ENCODE results near the gene NDUFAF3.
"Not testable (repeated sequence)": the region's sequence is repeated elsewhere in the genome, so short reads cannot be mapped to it uniquely, and the experiment has no call there.

The NDUFAF3 gene

GRCh38 chr3:49001155-49001554 lies 20.8 kb upstream of the NDUFAF3 start:
- FAIRE-seq = no peak

DNA sequence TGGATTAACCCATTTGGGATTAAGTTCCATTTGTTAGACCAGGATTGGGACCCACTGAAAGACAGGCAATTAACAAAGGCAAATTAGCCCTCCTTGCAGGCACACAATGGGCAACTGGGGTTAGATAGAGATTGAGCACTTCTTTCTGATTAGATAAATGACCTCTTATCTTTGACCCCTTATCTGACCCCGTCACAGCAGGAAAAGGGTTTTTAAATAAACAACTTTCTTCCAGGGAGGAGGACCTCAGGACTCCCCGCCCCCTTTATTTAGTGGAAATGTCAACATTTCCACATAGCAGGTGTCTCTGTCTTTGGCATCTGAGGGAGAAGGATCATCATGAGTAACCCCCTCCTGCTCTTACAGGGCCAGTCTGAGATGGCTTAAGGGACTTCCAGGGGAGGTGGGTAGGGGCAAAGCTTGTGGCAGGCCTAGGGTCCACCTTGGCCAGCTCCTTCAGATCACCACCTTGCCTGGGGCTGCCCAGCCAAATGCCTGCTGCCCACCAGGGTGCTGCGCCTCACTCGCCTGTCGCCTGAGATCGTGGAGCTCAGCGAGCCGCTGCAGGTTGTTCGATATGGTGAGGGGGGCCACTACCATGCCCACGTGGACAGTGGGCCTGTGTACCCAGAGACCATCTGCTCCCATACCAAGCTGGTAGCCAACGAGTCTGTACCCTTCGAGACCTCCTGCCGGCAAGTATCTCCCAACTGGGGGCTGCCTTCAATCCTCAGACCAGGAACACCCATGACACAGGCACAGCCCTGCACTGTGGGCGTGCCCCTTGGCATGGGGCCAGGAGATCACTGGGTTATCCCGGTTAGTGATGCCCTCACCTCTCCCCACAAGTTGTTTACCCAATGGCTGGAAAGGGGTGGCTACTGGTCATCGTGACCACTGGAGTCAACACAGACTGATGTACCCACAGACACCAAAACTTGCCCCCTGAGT lies 17.3 kb upstream of the NDUFAF3 start:
- FAIRE-seq = no peak

DNA sequence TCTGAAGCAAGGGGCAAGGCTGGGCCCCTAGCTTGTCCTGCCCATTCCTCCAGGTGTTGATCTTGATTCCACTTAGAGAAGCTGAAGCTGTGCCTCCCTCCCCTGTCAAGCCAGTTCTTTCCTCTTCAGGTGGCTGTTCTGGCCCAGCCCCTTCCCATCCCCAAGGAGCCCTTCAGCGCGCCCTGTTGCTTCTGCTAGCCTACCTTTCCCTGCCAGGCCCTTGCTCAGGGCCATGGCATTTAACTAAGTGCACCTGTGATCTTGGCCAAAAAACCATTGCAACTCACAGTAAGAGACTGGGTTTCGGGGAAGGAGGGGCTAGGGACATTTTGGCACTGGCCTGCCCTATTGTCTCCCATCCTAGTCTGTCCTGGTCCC lies 16.6 kb upstream of the NDUFAF3 start:
- FAIRE-seq = no peak

DNA sequence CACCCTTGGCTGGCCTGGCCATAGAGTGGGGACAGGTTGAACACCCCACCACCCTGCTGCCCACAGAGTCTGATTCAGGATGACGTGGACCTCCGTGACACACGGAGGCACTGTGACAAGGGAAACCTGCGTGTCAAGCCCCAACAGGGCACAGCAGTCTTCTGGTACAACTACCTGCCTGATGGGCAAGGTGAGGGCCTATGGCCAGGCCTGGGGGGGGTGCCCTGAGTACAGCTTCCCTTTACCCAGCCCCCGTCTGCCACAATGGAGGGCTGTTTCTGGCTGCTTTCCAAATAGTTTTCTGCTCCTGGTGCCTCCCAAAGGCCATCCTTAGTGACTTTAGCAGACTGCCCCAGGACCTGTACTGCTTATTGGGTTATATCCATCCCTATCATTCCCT lies 15.9 kb upstream of the NDUFAF3 start:
- FAIRE-seq = no peak

GRCh38 chr3:49006408-49007067 lies 15.4 kb upstream of the NDUFAF3 start:
- no peak for FAIRE-seq

DNA sequence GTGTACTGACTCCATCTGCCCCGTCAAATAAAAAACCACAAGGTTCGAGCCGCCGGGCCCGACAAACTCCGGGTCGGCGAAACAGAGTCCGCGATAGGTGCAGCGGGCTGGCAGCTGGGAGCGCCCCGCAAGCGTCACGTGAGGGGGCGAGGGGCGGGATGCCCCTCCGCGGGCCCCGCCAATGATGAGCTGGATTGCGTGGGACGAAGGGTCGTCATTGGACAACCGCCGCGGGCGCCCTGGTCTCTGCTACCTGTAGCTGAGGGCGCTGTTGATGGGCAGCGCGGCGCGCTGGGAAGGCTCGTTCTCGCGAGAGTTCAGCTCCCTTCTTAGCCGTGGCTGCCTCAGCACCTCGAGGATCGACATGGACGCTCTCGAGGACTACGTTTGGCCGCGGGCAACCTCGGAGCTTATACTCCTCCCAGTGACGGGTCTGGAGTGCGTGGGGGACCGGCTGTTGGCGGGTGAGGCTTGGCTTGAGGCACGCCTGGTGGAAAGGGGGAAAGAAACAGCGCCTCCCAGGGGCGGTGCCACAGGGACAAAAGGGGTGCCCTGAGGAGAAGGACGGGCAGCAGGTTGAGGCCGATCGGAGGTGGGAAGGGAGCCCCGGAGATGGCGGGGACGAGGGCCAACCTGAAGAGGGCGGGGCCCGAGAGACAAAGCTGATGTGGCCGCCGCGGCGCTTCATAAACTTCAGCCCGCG lies 14.7 kb upstream of the NDUFAF3 start, which contains the start of gene WDR6:
Gene WDR6 (plus strand): TSS at position 324 of the 703 bp plus-strand sequence. CDS start 41 bp downstream, at position 365.
- FAIRE-seq = peak; percentile 95

DNA sequence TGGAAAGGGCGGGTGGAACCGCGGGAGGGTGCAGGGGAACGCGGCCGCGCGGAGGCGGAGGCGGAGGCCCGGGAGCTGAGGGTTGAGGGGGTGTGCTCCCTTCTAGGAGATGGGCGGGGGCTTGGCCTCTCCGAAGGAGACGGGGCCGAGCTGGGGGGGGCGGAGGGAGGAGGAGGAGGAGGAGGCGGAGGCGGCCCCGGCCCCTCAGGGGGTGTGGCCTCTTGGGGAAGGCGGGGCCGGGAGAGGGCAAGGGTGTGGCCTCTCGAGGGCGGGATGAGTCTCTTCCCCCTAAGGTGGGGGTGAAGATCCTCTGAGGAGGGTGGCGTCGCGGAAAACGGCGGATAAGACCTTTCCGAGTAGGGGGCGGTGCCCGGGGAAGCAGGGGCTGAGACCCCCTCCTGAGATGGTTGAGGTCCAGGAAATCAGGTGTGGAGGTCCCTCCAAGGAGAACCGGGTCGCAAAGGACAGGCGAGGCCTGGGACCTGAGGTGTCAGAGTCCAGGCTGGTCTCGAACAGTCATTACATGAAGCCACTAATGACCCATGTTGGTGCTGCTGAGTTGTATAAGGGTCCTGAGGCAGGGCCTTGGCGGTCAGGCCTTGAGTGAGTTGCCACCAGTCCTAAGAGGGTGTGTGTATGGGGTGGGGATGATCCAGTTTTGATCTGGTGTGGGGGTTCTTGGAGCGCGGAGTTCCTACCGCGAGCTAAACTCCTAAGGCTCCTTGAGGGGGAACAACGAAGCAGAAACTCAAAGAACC lies 14.0 kb upstream of the NDUFAF3 start:
- FAIRE-seq = no peak

DNA sequence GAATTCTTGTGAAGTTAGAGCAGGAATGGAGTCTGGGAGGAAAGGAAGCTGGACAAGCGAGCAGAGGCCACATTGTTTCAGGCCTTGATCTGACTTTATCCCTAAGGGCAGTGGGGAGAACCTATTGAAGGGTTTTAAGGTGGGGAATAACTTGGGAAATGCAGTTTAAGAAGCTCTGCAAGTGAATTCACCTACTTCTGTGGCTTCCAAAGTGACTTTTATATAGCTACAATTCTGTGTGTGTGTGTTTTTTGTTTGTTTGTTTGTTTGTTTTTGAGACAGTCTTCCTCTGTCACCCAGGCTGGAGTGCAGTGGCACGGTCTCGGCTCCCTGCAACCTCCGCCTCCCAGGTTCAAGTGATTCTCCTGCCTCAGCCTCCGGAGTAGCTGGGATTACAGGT lies 13.3 kb upstream of the NDUFAF3 start:
- FAIRE-seq = not testable (repeated sequence)

- no peak for FAIRE-seq
These were observed 12.5 kb upstream of the NDUFAF3 start for GRCh38 chr3:49009396-49009795.

DNA sequence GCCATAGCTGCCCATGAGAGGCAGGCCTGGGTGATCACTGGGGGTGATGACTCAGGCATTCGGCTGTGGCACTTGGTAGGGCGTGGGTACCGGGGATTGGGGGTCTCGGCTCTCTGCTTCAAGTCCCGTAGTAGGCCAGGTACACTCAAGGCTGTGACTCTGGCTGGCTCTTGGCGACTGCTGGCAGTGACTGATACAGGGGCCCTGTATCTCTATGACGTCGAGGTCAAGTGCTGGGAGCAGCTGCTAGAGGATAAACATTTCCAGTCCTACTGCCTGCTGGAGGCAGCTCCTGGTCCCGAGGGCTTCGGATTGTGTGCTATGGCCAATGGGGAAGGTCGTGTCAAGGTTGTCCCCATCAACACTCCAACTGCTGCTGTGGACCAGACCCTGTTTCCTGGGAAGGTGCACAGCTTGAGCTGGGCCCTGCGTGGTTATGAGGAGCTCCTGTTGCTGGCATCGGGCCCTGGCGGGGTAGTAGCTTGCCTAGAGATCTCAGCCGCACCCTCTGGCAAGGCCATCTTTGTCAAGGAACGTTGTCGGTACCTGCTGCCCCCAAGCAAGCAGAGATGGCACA lies 9.4 kb upstream of the NDUFAF3 start:
- no peak for FAIRE-seq

GRCh38 chr3:49013113-49013737 lies 8.7 kb upstream of the NDUFAF3 start:
- no peak for FAIRE-seq

- no peak for FAIRE-seq
These were observed 7.9 kb upstream of the NDUFAF3 start for GRCh38 chr3:49013738-49014660.

DNA sequence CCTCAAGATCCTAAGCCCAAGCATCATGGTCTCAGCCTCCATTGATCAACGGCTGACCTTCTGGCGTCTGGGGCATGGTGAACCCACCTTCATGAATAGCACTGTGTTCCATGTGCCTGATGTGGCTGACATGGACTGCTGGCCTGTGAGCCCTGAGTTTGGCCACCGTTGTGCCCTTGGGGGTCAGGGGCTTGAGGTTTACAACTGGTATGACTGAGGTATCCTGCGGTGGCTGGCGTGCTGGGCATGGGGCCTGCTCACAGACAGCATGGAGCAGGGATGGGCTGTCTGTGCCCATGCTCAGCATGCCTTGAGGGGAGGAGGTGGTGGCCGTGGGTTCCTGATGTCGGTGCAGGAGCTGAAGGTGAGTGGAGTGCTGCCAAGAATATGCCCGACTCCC lies 6.8 kb upstream of the NDUFAF3 start:
- FAIRE-seq = no peak

GRCh38 chr3:49015765-49016164 lies 6.2 kb upstream of the NDUFAF3 start:
- no peak for FAIRE-seq

DNA sequence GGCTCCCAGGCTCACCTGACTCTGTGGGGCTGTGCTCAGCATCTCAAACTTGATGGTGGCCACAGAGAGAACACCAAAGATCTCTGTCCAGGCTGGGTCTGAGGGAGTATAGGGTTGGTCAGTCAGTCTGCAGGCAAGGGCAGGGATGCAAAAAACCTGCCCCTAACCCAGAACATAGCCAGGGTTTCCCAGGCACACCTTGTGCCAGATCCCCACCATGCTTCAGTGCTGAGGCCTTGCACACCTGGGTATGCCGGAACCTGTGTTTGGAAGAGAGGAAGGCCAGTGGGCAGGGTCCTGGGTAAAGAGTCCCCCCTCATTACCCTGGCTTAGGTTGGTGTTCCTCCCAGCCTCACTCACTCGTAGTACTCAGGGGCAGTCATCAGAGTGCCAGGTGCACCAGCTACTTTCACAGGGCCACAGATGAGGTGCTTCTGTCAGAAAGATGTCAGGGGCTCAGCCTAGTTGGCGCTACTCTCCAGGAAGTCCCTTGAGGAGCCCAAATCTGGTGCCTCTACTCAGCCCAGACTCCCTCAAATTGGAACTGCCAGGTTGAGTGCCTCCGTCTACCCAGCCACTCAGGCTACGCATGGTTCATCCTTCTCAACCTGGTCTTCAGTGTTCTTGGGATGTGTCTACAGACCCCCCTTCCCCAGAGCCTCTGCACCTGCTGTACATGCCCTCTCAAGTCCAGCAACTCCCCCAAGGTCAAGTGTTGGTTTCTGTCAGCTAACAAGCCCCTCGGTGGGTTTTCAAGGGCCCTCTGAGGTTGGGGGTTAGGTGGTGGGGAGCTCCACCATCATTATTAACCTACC lies 5.3 kb upstream of the NDUFAF3 start:
- FAIRE-seq = no peak

DNA sequence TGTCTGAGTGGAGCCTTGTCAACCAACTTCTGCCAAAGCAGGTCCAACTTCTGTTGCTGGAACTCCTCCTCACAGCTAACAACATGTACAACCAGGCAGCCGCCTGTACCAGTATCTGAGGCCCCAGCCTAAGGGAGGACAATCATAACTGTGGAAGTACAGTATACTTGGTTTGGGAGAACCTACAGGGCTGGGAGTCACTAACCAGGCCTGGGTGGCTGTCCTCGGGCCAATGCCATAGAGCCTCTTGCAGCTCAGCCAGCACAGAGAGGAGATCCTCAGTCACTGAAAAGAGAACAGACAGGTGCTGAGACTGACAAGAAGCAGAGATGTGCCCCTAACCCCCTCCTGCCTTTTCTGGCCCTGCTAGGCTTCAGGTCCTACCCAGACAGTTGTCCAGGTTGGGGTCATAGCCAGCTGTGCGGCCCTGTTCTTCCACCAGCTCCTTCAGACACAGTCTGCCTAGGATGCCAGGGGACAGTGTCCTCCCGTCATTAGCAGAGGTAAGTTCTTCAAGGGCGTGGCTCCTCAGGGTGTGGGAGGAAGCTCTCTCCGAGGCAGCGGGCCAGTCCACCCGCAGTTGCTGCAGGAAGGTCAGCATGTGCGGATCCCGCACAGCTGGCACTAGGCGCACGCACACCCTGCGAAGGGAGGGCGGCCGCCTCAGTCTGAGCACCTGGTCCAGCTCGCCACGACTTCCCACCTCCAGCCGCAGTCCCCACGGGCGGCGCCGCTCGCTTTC lies 4.5 kb upstream of the NDUFAF3 start:
- no peak for FAIRE-seq

GRCh38 chr3:49017971-49018706 lies 3.8 kb upstream of the NDUFAF3 start, which contains the start of gene DALRD3:
Gene DALRD3, minus strand, starts transcription at chr3:49018580. Its CDS starts 16 bp downstream, at chr3:49018564.
- FAIRE-seq = no peak

DNA sequence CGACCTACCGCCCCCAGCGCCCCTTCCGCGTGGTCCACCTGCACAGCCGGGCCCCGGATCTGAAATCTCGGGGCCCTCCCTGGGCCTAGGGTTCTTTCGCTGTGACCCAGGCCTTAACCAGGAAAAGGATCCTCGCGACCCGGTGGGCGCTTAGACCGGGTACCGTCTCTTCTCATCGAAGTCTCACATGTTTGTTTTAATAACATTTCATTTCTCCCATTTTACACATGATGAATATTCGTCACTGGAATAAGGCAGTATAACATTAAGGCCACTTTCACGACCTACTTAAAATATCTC lies 3.3 kb upstream of the NDUFAF3 start:
- FAIRE-seq = no peak
